Left renal cortex interstitium (tissue), 4 donors: ENCODE measurements around the gene STK11IP. TPM values are rescaled to one million over a fixed set of nuclear protein-coding genes. Genes with fewer than 3 reads are reported as not detected.

Experiments
- DNase-seq, 4 donors: peaks; one replicate each; pipeline ENCODE4 v3.0.0-alpha.2; 2013; ENCODE audit warnings: low read depth in 4 of 4, low spot score in 2 of 4, missing footprints in 1 of 4
- polyA plus RNA-seq, 4 donors: library from polyadenylated mRNA; unstranded; fragments of 120-200 nt; gene quantifications; one replicate each; pipeline ENCODE4 v1.2.1, GENCODE V29; 2013; ENCODE audit not compliant: insufficient read length in 4 of 4

STK11IP gene
- polyA plus RNA-seq, 4 donors = 16.7 to 37.6 (median 28.7) TPM

- no peak for DNase-seq
These were observed 35.3 kb upstream of the STK11IP start for GRCh38 chr2:219562049-219563020.

DNA sequence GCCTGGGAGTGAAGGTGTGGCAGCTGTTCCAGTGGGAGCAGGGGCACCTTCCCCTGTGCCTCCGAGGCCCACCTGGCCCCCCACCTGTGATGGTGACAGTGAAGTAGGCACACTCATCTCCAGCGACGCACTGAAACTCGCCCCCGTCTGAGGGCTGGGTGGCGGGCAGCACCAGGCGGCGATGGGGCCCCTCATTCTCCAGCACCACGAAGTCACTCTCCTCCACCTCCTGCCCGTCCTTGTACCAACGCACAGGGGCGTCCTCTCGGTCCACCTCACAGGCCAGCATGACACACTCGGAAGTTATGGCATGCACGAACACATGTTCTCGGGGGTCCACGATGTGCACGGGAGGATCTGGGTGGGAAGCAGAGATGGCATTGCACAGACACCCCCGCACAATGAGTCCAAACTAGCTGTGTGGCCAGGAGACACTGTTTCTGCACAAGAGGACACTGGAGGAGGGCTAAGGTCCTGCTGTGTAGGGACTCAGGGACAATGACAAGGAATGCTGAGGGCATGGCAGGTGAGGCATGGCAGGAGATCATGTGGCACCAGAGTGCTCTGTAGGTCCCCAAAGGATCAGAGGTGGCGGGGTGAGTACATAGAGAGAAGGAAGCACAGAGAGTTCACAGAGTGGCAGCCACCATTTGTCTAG is 34.3 kb upstream of the STK11IP start:
- DNase-seq = no peak

- DNase-seq = no peak
These were observed 32.3 kb upstream of the STK11IP start for GRCh38 chr2:219565130-219566080.

GRCh38 chr2:219566640-219567039 is 31.0 kb upstream of the STK11IP start:
- DNase-seq = no peak

DNA sequence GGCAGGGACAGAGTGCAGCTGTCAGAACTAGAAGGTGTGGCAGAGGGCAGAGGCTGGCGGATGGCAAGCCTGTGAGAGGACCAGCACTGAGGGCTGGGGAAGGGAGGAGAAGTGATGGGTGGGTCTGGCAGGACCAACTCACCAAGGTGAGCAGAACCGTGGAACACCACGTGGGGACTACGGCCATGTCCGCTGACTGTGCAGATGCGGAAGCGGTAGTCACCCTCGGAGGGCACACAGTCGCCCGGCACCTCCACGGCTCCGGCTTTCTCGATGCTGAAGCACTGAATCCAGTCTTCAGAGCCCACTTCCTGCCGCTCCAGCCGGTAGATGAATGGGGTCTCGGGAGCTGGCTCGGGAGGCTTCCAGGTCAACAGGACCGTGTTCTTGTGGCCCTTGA is 30.5 kb upstream of the STK11IP start:
- DNase-seq = no peak

- no peak for DNase-seq
These were observed 29.8 kb upstream of the STK11IP start for GRCh38 chr2:219567791-219568361.

DNA sequence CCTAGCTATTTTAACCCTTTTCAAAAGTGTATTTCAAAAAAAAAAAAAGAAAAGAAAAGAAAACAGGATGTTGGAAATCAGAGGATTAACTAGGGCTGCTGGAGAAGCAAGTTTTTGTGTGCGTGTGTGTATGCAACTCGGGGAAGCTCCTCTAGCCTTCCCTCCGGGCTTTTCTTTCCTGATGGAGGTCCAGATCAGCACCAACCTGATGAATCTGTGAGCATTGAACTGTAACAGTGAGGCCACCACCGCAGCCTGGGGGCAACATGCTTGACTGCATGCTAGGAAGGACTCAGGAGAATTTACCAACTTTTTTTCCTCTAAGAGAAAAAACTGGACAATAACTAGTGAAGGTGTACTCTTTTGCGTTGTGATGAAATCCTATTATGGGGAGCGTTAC is 28.6 kb upstream of the STK11IP start:
- no peak for DNase-seq

GRCh38 chr2:219569635-219570034 is 28.0 kb upstream of the STK11IP start:
- DNase-seq = no peak

DNA sequence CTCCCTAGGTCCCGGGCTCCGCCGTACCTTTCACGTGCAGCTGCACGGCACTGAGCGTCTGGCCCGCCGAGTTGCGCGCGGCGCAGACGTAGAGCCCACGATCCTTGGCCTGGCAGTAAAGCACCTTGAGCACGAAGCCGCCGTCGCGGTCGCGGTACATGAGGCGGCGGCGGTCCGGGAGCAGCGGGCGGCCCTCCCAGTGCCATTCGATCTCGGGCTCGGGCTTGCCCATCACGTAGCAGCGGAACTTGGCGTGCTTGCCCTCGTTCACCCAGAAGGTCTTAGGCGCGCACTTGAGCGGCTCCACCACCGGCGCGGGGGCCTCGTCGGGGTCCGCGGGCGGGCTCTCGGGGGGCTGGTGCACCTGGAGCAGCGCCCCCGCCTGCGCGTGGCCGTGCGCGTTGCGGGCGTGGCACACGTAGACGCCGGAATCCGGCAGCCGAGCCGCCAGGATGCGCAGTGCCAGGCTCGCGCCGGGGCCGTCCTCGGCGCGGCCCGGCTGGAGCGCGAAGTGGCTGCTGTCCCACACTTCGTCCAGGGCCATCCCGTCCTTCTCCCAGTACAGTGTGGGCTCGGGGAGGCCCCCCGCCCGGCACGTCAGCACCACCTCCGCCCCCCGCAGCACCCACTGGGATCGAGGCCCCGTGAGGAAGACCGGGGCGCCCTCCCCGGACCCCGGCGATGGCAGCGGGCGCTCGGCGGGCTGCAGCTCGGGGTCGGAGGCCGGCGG is 27.3 kb upstream of the STK11IP start:
- no peak for DNase-seq

DNA sequence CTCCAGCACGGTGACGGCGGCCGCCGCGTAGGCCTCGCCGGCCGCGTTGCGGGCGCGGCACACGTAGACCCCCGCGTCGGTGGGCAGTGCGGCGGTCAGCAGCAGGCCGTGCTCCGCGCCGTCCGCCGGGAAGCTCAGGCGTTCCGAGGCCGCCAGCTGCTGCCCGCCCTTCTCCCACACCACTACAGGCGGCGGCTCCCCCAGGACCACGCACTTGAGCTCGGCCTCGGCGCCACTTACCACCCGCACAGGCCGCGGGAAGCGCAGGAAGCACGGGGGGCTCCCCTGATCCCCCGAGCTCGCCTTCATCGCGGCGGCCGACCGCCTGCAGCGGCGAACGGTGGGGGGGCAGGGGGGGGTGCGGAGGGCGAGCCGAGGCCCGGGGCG is 26.7 kb upstream of the STK11IP start:
- DNase-seq = no peak

DNA sequence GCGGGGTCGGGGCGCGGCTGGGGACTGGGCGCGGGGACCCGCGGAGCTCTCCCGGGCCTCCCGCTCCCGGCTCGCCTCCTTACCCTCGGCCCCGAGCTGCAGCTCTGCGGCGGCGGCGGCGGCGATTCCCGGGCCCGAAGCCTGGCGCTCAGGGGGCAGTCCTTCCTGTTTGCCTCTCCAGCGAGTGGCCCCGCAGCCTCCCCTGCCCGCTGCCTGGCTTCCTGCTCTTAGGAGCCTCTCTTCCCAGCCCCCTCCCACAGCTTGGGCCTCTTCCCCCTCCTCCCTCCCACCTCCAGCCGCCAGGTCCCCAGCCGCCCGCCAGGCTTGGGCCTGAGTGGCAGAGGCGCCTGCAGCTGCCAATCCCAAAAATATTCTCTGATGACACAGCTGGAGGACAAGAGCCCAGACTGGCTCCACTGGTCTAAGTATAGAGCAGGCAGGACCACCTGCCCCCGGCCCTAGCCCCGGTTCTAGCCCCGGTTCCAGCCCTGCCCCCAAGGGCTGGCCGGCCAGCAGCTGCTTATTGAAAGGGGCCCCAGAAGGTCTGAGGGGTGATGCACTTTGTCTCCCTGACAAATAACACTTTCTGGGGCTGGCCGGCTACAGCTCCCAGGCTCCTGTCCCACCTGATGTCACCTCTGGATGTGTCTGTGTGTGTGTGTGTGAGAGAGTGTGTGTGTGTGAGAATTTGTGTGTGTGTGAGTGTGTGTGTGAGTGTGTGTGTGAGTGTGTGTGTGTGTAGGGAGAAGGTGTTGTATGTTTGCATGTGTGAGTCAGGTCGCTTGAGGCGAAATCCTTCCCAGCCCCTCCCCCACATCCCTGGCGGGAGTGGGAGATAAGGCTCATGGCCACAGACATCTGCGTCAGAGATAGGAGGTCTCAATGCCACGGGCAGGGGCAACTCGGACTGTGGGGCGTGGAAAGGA is 26.1 kb upstream of the STK11IP start, which contains the start of gene OBSL1:
Gene OBSL1 (minus strand): TSS at position 229 of the 926 bp plus-strand sequence. CDS start 307 bp downstream, outside the sequence.
- no peak for DNase-seq

- DNase-seq = no peak
These were observed 25.2 kb upstream of the STK11IP start, which contains the start of gene INHA for GRCh38 chr2:219572237-219573001. INHA (plus strand) TSS chr2:219572310; CDS start chr2:219572375, 65 bp downstream.

GRCh38 chr2:219573166-219573565 is 24.5 kb upstream of the STK11IP start:
- DNase-seq = no peak

DNA sequence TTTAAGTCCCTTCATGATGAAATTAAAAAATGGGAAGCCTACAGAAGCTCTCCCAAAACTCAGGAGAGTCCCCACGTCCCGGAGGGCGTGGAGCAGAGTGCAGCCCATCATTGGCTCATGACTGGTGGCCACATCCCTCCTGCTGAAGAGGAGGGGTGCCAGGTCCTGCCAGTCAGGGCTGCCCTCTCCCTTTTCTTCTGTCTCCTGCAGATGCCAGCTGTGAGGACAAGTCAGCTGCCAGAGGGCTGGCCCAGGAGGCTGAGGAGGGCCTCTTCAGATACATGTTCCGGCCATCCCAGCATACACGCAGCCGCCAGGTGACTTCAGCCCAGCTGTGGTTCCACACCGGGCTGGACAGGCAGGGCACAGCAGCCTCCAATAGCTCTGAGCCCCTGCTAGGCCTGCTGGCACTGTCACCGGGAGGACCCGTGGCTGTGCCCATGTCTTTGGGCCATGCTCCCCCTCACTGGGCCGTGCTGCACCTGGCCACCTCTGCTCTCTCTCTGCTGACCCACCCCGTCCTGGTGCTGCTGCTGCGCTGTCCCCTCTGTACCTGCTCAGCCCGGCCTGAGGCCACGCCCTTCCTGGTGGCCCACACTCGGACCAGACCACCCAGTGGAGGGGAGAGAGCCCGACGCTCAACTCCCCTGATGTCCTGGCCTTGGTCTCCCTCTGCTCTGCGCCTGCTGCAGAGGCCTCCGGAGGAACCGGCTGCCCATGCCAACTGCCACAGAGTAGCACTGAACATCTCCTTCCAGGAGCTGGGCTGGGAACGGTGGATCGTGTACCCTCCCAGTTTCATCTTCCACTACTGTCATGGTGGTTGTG is 23.0 kb upstream of the STK11IP start:
- no peak for DNase-seq

- DNase-seq = no peak
These were observed 21.8 kb upstream of the STK11IP start for GRCh38 chr2:219575566-219576504.
